Measurements from ENCODE around the gene TNFRSF21.

TNFRSF21 gene

GRCh38 chr6:47188588-47189021 is 121.1 kb downstream of the TNFRSF21 start:
- H3K9me3 Mint-ChIP-seq = peaks cover 6% of the 10 kb centered on the region

GRCh38 chr6:47187893-47188587 is 121.7 kb downstream of the TNFRSF21 start:
- Mint-ChIP-seq H3K9me3 (peaks cover 6% of the 10 kb centered on the region), H3K27me3 (ENCODE audit: low read depth) (no peaks in the 10 kb centered on the region), H3K4me3 (no peak overlapping the region), H3K4me1 (no peaks in the 10 kb centered on the region), H3K27ac (peak overlapping the region in 1 of 3 experiments; percentile 11), H3K36me3 (ENCODE audit: low read depth) (no peaks in the 10 kb centered on the region)
- TF ChIP-seq, protein P1, sequence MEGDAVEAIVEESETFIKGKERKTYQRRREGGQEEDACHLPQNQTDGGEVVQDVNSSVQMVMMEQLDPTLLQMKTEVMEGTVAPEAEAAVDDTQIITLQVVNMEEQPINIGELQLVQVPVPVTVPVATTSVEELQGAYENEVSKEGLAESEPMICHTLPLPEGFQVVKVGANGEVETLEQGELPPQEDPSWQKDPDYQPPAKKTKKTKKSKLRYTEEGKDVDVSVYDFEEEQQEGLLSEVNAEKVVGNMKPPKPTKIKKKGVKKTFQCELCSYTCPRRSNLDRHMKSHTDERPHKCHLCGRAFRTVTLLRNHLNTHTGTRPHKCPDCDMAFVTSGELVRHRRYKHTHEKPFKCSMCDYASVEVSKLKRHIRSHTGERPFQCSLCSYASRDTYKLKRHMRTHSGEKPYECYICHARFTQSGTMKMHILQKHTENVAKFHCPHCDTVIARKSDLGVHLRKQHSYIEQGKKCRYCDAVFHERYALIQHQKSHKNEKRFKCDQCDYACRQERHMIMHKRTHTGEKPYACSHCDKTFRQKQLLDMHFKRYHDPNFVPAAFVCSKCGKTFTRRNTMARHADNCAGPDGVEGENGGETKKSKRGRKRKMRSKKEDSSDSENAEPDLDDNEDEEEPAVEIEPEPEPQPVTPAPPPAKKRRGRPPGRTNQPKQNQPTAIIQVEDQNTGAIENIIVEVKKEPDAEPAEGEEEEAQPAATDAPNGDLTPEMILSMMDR (IDR thresholded peaks at IDR 0.05; ENCODE audit: unreplicated experiment in 3 of 3) = no peak

More at GRCh38 chr6:47188588-47189021, 121.1 kb downstream of the TNFRSF21 start:
- Mint-ChIP-seq H3K27me3 (ENCODE audit: low read depth) (no peaks in the 10 kb centered on the region), H3K4me1 (no peaks in the 10 kb centered on the region), H3K36me3 (ENCODE audit: low read depth) (no peaks in the 10 kb centered on the region), H3K27ac (peak overlapping the region in 1 of 3 experiments; percentile 11), H3K4me3 (no peak overlapping the region)
- TF ChIP-seq, protein P1 (IDR thresholded peaks at IDR 0.05; ENCODE audit: unreplicated experiment in 3 of 3) = no peak

- Mint-ChIP-seq H3K9me3 (peaks cover 6% of the 10 kb centered on the region), H3K4me1 (no peaks in the 10 kb centered on the region), H3K36me3 (ENCODE audit: low read depth) (no peaks in the 10 kb centered on the region), H3K27ac (no peak overlapping the region), H3K27me3 (ENCODE audit: low read depth) (no peaks in the 10 kb centered on the region), H3K4me3 (no peak overlapping the region)
- TF ChIP-seq, protein P1 (IDR thresholded peaks at IDR 0.05; ENCODE audit: unreplicated experiment in 3 of 3) = no peak
Measured at GRCh38 chr6:47187113-47187512, 122.6 kb downstream of the TNFRSF21 start.

GRCh38 chr6:47182291-47182957 is 127.3 kb downstream of the TNFRSF21 start:
- Mint-ChIP-seq H3K36me3 (ENCODE audit: low read depth) (no peaks in the 10 kb centered on the region), H3K4me1 (no peaks in the 10 kb centered on the region), H3K27ac (no peak overlapping the region), H3K27me3 (ENCODE audit: low read depth) (no peaks in the 10 kb centered on the region), H3K9me3 (peaks cover 6% of the 10 kb centered on the region), H3K4me3 (no peak overlapping the region)
- TF ChIP-seq, protein P1 (IDR thresholded peaks at IDR 0.05; ENCODE audit: unreplicated experiment in 3 of 3) = no peak

- Mint-ChIP-seq H3K4me3 (no peak overlapping the region), H3K27ac (no peak overlapping the region), H3K4me1 (no peaks in the 10 kb centered on the region), H3K36me3 (ENCODE audit: low read depth) (no peaks in the 10 kb centered on the region), H3K27me3 (ENCODE audit: low read depth) (no peaks in the 10 kb centered on the region), H3K9me3 (peaks cover 6% of the 10 kb centered on the region)
- TF ChIP-seq, protein P1 (IDR thresholded peaks at IDR 0.05; ENCODE audit: unreplicated experiment in 3 of 3) = no peak
Measured at GRCh38 chr6:47181681-47182080, 128.0 kb downstream of the TNFRSF21 start.

All from nephron (organoid).